ENCODE results near the gene NCAM2. TPM values are rescaled to one million over a fixed set of nuclear protein-coding genes. Genes with fewer than 3 reads are reported as not detected.

NCAM2 gene
- total RNA-seq, 1 experiment from 2014 or later, result not detected

DNA sequence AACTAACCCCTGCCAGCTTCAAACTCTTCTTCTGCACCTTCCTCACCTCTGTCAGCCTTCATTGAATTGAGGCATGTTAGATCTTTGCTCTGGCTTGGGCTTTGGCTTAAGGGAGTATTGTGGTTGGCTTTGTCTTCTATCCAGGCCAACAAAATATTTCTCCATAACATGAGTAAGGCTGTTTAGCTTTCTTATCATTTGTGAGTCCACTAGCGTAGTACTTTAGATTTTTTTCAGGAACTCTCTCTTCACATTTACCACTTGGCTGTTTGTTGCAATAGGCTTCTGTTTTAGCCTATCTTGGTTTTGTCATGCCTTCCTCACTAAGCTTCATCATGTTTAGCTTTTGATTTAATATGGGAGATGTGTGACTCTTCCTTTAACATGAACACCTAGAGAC, 417.5 kb downstream of the NCAM2 start:
- Histone ChIP-seq H3K79me2 (ENCODE audit: insufficient read depth, low read length) (no peaks in the 10 kb centered on the region), H3K36me3 (ENCODE audit: control insufficient read depth in 1 of 2, insufficient read depth in 2 of 2, low read length in 2 of 2) (no peaks in the 10 kb centered on the region), H4K20me1 (ENCODE audit: insufficient read depth) (no peaks in the 10 kb centered on the region), H3K9me3 (ENCODE audit: control insufficient read depth in 1 of 2, insufficient read depth in 1 of 2, low read depth in 1 of 2, low read length in 2 of 2) (peaks cover 16 to 17% of the 10 kb centered on the region in 2 experiments; a peak in 3 of 4 replicates), H3K27ac (ENCODE audit: low read depth, low read length) (no peak overlapping the region), H2AFZ (ENCODE audit: low read depth, low read length, poor library complexity, severe bottlenecking) (no peak overlapping the region), H3K9me2 (ENCODE audit: insufficient read depth) (no peaks in the 10 kb centered on the region), H3K4me1 (ENCODE audit: control insufficient read depth in 1 of 2, insufficient read depth in 2 of 2, low read length in 2 of 2) (no peaks in the 10 kb centered on the region), H3K4me3 (replicated peaks in 1 of 2; ENCODE audit: low read depth in 1 of 2, low read length in 2 of 2) (no peak overlapping the region), H3K27me3 (ENCODE audit: insufficient read depth, low read length) (no peaks in the 10 kb centered on the region), H3K4me2 (ENCODE audit: low read length) (no peak overlapping the region), H3K9ac (ENCODE audit: low read length) (no peak overlapping the region)
- DNase-seq (ENCODE audit: low read depth, low spot score) (no peak), ATAC-seq (no peak)
- RAD21 ChIA-PET (ENCODE audit: low non-redundant PET in 1 of 2, low total read pairs in 2 of 2, uncharacterized antibody in 2 of 2, unreplicated experiment in 2 of 2), result no interaction called here
- POLR2A ChIA-PET, result no interaction called here
- BruUV-seq (replicated peaks), result no TSS peak
- TF ChIP-seq, protein P1, sequence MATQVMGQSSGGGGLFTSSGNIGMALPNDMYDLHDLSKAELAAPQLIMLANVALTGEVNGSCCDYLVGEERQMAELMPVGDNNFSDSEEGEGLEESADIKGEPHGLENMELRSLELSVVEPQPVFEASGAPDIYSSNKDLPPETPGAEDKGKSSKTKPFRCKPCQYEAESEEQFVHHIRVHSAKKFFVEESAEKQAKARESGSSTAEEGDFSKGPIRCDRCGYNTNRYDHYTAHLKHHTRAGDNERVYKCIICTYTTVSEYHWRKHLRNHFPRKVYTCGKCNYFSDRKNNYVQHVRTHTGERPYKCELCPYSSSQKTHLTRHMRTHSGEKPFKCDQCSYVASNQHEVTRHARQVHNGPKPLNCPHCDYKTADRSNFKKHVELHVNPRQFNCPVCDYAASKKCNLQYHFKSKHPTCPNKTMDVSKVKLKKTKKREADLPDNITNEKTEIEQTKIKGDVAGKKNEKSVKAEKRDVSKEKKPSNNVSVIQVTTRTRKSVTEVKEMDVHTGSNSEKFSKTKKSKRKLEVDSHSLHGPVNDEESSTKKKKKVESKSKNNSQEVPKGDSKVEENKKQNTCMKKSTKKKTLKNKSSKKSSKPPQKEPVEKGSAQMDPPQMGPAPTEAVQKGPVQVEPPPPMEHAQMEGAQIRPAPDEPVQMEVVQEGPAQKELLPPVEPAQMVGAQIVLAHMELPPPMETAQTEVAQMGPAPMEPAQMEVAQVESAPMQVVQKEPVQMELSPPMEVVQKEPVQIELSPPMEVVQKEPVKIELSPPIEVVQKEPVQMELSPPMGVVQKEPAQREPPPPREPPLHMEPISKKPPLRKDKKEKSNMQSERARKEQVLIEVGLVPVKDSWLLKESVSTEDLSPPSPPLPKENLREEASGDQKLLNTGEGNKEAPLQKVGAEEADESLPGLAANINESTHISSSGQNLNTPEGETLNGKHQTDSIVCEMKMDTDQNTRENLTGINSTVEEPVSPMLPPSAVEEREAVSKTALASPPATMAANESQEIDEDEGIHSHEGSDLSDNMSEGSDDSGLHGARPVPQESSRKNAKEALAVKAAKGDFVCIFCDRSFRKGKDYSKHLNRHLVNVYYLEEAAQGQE (IDR thresholded peaks at IDR 0.05; ENCODE audit: low read depth), result no peak
- TF ChIP-seq SIN3A (IDR thresholded peaks at IDR 0.05; ENCODE audit: low read depth), result no peak
- TF ChIP-seq CEBPB (IDR thresholded peaks at IDR 0.05; ENCODE audit: low read depth), result no peak
- intact Hi-C loops (cut with micrococcal nuclease), result no loop called here
- CTCF ChIA-PET, result no interaction called here

DNA sequence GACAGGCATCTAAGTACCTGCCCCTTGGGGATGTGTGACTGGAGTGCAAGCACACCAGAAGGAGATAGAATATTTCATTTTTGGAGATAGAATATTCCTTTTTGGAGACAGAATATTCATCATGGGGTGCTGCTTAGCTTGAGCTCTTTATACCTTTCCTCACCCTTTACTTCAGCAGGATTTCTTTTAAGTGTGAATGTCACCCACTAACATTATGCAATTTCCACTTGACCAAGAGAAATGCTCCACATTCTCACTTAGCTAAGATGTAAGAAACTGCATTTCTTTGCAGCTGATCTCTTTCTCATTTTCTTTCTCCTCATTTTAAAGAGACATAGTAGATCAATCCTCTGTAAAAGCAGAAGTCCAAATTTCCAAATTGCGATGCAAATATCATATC, 436.7 kb downstream of the NCAM2 start:
- no peaks in the 10 kb centered on the region for H4K20me1 ChIP-seq (ENCODE audit: insufficient read depth)
- H3K4me1 ChIP-seq (ENCODE audit: control insufficient read depth in 1 of 2, insufficient read depth in 2 of 2, low read length in 2 of 2), result no peaks in the 10 kb centered on the region
- ATAC-seq (no peak), DNase-seq (ENCODE audit: low read depth, low spot score) (no peak)
- H3K9ac ChIP-seq (ENCODE audit: low read length), result no peak overlapping the region
- H2AFZ ChIP-seq (ENCODE audit: low read depth, low read length, poor library complexity, severe bottlenecking), result no peak overlapping the region
- H3K4me3 ChIP-seq (replicated peaks in 1 of 2; ENCODE audit: low read depth in 1 of 2, low read length in 2 of 2), result no peak overlapping the region
- ChIA-PET CTCF (no interaction called here), RAD21 (ENCODE audit: low non-redundant PET in 1 of 2, low total read pairs in 2 of 2, uncharacterized antibody in 2 of 2, unreplicated experiment in 2 of 2) (no interaction called here), POLR2A (no interaction called here)
- no peaks in the 10 kb centered on the region for H3K36me3 ChIP-seq (ENCODE audit: control insufficient read depth in 1 of 2, insufficient read depth in 2 of 2, low read length in 2 of 2)
- H3K79me2 ChIP-seq (ENCODE audit: insufficient read depth, low read length), result no peaks in the 10 kb centered on the region
- no peak overlapping the region for H3K4me2 ChIP-seq (ENCODE audit: low read length)
- no peaks in the 10 kb centered on the region for H3K9me2 ChIP-seq (ENCODE audit: insufficient read depth)
- TF ChIP-seq, protein P1 (IDR thresholded peaks at IDR 0.05; ENCODE audit: low read depth), result no peak
- TF ChIP-seq EGR1 (IDR thresholded peaks at IDR 0.05; ENCODE audit: low read depth), result no peak
- no peak for TF ChIP-seq POLR2AphosphoS5 (IDR thresholded peaks at IDR 0.05; ENCODE audit: low read depth, low read length)
- TF ChIP-seq RAD21 (IDR thresholded peaks at IDR 0.05; ENCODE audit: low read depth), result no peak
- TF ChIP-seq FOSL1 (IDR thresholded peaks at IDR 0.05; ENCODE audit: low read depth), result no peak
- no peak for TF ChIP-seq SRF (IDR thresholded peaks at IDR 0.05; ENCODE audit: low read depth)
- no peak for TF ChIP-seq ZFX (IDR thresholded peaks at IDR 0.05)
- no peak for TF ChIP-seq EZH2 (IDR thresholded peaks at IDR 0.05)
- TF ChIP-seq ELF1 (IDR thresholded peaks at IDR 0.05; ENCODE audit: borderline replicate concordance, low read depth), result no peak
- no peak for TF ChIP-seq SIN3A (IDR thresholded peaks at IDR 0.05; ENCODE audit: low read depth)
- TF ChIP-seq, protein P2, sequence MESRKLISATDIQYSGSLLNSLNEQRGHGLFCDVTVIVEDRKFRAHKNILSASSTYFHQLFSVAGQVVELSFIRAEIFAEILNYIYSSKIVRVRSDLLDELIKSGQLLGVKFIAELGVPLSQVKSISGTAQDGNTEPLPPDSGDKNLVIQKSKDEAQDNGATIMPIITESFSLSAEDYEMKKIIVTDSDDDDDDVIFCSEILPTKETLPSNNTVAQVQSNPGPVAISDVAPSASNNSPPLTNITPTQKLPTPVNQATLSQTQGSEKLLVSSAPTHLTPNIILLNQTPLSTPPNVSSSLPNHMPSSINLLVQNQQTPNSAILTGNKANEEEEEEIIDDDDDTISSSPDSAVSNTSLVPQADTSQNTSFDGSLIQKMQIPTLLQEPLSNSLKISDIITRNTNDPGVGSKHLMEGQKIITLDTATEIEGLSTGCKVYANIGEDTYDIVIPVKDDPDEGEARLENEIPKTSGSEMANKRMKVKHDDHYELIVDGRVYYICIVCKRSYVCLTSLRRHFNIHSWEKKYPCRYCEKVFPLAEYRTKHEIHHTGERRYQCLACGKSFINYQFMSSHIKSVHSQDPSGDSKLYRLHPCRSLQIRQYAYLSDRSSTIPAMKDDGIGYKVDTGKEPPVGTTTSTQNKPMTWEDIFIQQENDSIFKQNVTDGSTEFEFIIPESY (IDR thresholded peaks at IDR 0.05; ENCODE audit: extremely low read depth, insufficient replicate concordance, low read length), result no peak
- no peak overlapping the region for H3K27ac ChIP-seq (ENCODE audit: low read depth, low read length)
- intact Hi-C loops (cut with micrococcal nuclease), result no loop called here
- no peaks in the 10 kb centered on the region for H3K27me3 ChIP-seq (ENCODE audit: insufficient read depth, low read length)
- no TSS peak for BruUV-seq (replicated peaks)
- H3K9me3 ChIP-seq (ENCODE audit: control insufficient read depth in 1 of 2, insufficient read depth in 1 of 2, low read depth in 1 of 2, low read length in 2 of 2), result peaks cover 22 to 28% of the 10 kb centered on the region in 2 experiments; a peak in 2 of 4 replicates

Data from HCT116 (cell line).